ENCODE data around the gene CSGALNACT2. TPM values are rescaled to one million over a fixed set of nuclear protein-coding genes. Genes with fewer than 3 reads are reported as not detected.
"Not testable (repeated sequence)": the region's sequence is repeated elsewhere in the genome, so short reads cannot be mapped to it uniquely, and the experiment has no call there.

The CSGALNACT2 gene
- total RNA-seq, 1 experiment from 2014 or later: 6.7 TPM

- peaks cover 15% of the 10 kb centered on the region; the same call in 1 of the 2 replicates for H3K27me3 ChIP-seq (replicated peaks)
Observed at GRCh38 chr10:43134126-43134905, 3.9 kb upstream of the CSGALNACT2 start.

DNA sequence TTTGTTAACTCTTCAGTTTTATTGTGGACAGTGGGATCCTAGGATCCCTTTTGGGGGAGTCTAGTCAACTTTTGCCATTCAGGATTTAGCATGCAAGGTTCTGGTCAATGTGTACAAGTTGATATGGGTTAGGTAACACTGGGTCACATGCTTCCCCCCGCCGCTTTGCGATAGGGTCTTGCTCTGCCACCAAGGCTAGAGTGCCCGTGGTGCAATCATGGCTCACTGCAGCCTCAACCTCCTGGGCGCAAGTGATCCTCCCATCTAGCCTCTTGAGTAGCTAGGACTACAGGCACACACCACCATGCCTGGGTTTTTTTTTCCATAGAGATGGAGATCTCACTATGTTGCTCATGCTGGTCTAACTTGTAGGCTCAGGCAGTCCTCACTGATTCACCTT is 3.2 kb upstream of the CSGALNACT2 start:
- Histone ChIP-seq H3K27me3 (replicated peaks) (peaks cover 14% of the 10 kb centered on the region; the same call in 1 of the 2 replicates), H3K27ac (no peak overlapping the region), H3K4me1 (replicated peaks) (peaks cover 20% of the 10 kb centered on the region), H3K36me3 (peaks cover 10% of the 10 kb centered on the region), H3K4me3 (no peak overlapping the region), H3K9me3 (replicated peaks) (no peaks in the 10 kb centered on the region)
- DNase-seq (ENCODE audit: low read depth in 1 of 2, low spot score in 2 of 2): no peak

More at GRCh38 chr10:43134126-43134905, 3.9 kb upstream of the CSGALNACT2 start:
- H3K36me3 ChIP-seq: peaks cover 10% of the 10 kb centered on the region
- no peak overlapping the region for H3K4me3 ChIP-seq
- no peak for DNase-seq (ENCODE audit: low read depth in 1 of 2, low spot score in 2 of 2)
- H3K4me1 ChIP-seq (replicated peaks): peaks cover 19% of the 10 kb centered on the region
- no peaks in the 10 kb centered on the region for H3K9me3 ChIP-seq (replicated peaks)
- H3K27ac ChIP-seq: no peak overlapping the region

GRCh38 chr10:43135656-43136055 is 2.6 kb upstream of the CSGALNACT2 start:
- no peak overlapping the region for H3K27ac ChIP-seq
- DNase-seq (ENCODE audit: low read depth in 1 of 2, low spot score in 2 of 2): no peak
- H3K36me3 ChIP-seq: peaks cover 10% of the 10 kb centered on the region
- no peaks in the 10 kb centered on the region for H3K9me3 ChIP-seq (replicated peaks)
- H3K27me3 ChIP-seq (replicated peaks): peaks cover 8% of the 10 kb centered on the region; the same call in 1 of the 2 replicates
- H3K4me1 ChIP-seq (replicated peaks): peaks cover 24% of the 10 kb centered on the region
- no peak overlapping the region for H3K4me3 ChIP-seq

- no peak for DNase-seq (ENCODE audit: low read depth in 1 of 2, low spot score in 2 of 2)
- no peak overlapping the region for H3K27ac ChIP-seq
- peaks cover 28% of the 10 kb centered on the region for H3K4me1 ChIP-seq (replicated peaks)
- H3K36me3 ChIP-seq: peaks cover 10% of the 10 kb centered on the region
- H3K27me3 ChIP-seq (replicated peaks): peaks cover 6% of the 10 kb centered on the region; the same call in 1 of the 2 replicates
- no peaks in the 10 kb centered on the region for H3K9me3 ChIP-seq (replicated peaks)
- no peak overlapping the region for H3K4me3 ChIP-seq
Observed at GRCh38 chr10:43136432-43136831, 1.8 kb upstream of the CSGALNACT2 start.

DNA sequence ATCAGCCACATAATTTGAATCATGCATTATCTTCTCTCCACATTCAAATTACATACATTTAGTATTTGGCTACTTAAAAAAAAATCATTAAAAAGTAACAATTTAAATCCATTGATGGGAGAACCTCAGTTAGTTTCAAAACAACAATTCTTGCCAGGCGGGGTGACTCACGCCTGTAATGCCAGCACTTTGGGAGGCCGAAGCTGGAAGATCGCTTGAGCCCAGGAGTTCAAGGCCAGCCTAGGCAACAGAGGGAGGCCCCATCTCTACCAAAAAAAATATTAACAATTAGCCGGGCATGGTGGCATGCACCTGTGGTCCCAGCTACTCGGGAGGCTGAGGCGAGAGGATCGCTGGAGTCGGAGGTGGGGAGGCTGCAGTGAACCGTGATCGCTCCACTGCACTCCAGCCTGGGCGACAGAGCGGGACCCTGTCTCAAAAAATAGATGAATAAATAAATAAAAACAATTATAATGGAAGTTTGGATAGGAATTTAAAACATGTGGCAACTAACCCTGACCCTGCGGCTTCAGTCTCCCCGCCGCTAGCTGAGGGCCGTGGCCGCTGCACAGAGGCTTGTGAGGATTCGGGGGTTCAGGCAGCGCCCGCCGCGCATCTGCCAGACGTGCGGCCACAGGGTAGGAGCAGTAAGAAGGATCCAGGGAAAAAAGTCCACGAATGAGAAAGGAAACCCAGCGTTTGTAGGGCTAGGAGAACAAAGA is 1.1 kb upstream of the CSGALNACT2 start:
- DNase-seq (ENCODE audit: low read depth in 1 of 2, low spot score in 2 of 2): no peak
- H3K36me3 ChIP-seq: peaks cover 10% of the 10 kb centered on the region
- peak overlapping the region; percentile 85 for H3K4me3 ChIP-seq
- H3K4me1 ChIP-seq (replicated peaks): peaks cover 28% of the 10 kb centered on the region
- H3K9me3 ChIP-seq (replicated peaks): no peaks in the 10 kb centered on the region
- 0 out of 2 replicates have a peak, but pooled peaks cover 3% of the 10 kb centered on the region for H3K27me3 ChIP-seq (replicated peaks)
- H3K27ac ChIP-seq: peak overlapping the region; percentile 92

GRCh38 chr10:43137717-43138020 is 576 bp upstream of the CSGALNACT2 start:
- Histone ChIP-seq H3K27me3 (replicated peaks) (0 out of 2 replicates have a peak, but pooled peaks cover 3% of the 10 kb centered on the region), H3K36me3 (peaks cover 10% of the 10 kb centered on the region), H3K4me3 (peak overlapping the region; percentile 85), H3K4me1 (replicated peaks) (peaks cover 28% of the 10 kb centered on the region), H3K9me3 (replicated peaks) (no peaks in the 10 kb centered on the region), H3K27ac (peak overlapping the region; percentile 92)
- DNase-seq (ENCODE audit: low read depth in 1 of 2, low spot score in 2 of 2): peak; percentile 69 to 78

- H3K36me3 ChIP-seq: peaks cover 10% of the 10 kb centered on the region
- peak overlapping the region; percentile 85 for H3K4me3 ChIP-seq
- peak in 1 of 2 experiments; percentile 54 for DNase-seq (ENCODE audit: low read depth in 1 of 2, low spot score in 2 of 2)
Observed at GRCh38 chr10:43138757-43139241, 554 bp downstream of the CSGALNACT2 start.

GRCh38 chr10:43141421-43141820 is 3.2 kb downstream of the CSGALNACT2 start:
- peaks cover 28% of the 10 kb centered on the region for H3K4me1 ChIP-seq (replicated peaks)
- H3K27ac ChIP-seq: no peak overlapping the region
- no peak for DNase-seq (ENCODE audit: low read depth in 1 of 2, low spot score in 2 of 2)
- H3K4me3 ChIP-seq: no peak overlapping the region
- no peaks in the 10 kb centered on the region for H3K27me3 ChIP-seq (replicated peaks)
- H3K36me3 ChIP-seq: peaks cover 10% of the 10 kb centered on the region
- no peaks in the 10 kb centered on the region for H3K9me3 ChIP-seq (replicated peaks)

More at GRCh38 chr10:43138757-43139241, 554 bp downstream of the CSGALNACT2 start:
- Histone ChIP-seq H3K27ac (peak overlapping the region; percentile 92), H3K4me1 (replicated peaks) (peaks cover 28% of the 10 kb centered on the region), H3K27me3 (replicated peaks) (no peaks in the 10 kb centered on the region), H3K9me3 (replicated peaks) (no peaks in the 10 kb centered on the region)

DNA sequence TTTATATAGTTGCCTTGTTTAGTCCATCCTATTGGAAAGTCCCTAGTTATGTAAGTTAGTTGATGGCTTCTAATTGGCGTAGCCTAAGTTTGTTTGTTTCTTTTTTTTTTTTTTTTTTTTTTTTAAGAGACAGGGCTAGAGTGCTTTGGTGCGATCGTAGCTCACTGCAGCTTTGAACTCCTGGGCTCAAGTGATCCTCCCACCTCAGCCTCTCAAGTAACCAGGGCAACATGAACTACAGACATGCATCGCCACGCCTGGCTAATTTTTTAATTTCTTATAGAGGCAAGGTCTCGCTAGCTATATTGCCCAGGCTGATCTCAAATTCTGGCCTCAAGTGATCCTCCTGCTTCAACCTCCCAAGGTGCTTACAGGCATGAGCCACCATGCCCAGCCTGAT is 7.1 kb downstream of the CSGALNACT2 start:
- Histone ChIP-seq H3K27me3 (replicated peaks) (no peaks in the 10 kb centered on the region), H3K4me1 (replicated peaks) (peaks cover 6% of the 10 kb centered on the region), H3K9me3 (replicated peaks) (no peaks in the 10 kb centered on the region), H3K36me3 (no peaks in the 10 kb centered on the region), H3K4me3 (no peak overlapping the region), H3K27ac (no peak overlapping the region)
- no peak for DNase-seq (ENCODE audit: low read depth in 1 of 2, low spot score in 2 of 2)

GRCh38 chr10:43145936-43146335 is 7.7 kb downstream of the CSGALNACT2 start:
- not testable (repeated sequence) for H3K27ac ChIP-seq

DNA sequence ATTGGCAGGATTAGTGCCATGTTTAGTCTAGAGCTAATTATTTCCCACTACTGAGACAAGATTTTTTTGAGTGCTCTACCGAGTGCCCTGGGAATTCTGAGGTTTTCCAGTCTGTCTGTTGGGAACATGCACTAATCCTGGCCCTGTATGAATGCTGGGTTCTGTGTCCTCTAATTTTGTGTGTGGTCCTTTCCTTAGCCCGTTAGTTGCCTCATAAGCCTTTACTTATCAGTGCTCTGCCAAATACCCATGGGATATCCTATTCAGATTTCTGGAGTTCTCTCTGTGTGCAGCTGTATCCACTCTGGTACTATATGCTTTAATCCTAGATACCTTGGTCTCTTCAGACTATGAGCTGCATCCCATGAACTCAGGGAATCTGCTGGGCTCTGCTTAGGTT is 13.1 kb downstream of the CSGALNACT2 start:
- Histone ChIP-seq H3K27me3 (replicated peaks) (no peaks in the 10 kb centered on the region), H3K9me3 (replicated peaks) (no peaks in the 10 kb centered on the region), H3K36me3 (no peaks in the 10 kb centered on the region), H3K4me3 (no peak overlapping the region), H3K27ac (no peak overlapping the region), H3K4me1 (replicated peaks) (no peaks in the 10 kb centered on the region)
- DNase-seq (ENCODE audit: low read depth in 1 of 2, low spot score in 2 of 2): no peak

More at GRCh38 chr10:43145936-43146335, 7.7 kb downstream of the CSGALNACT2 start:
- H3K36me3 ChIP-seq; H3K27me3 ChIP-seq (replicated peaks); H3K9me3 ChIP-seq (replicated peaks); H3K4me3 ChIP-seq; H3K4me1 ChIP-seq (replicated peaks); DNase-seq (ENCODE audit: low read depth in 1 of 2, low spot score in 2 of 2): not testable (repeated sequence)

DNA sequence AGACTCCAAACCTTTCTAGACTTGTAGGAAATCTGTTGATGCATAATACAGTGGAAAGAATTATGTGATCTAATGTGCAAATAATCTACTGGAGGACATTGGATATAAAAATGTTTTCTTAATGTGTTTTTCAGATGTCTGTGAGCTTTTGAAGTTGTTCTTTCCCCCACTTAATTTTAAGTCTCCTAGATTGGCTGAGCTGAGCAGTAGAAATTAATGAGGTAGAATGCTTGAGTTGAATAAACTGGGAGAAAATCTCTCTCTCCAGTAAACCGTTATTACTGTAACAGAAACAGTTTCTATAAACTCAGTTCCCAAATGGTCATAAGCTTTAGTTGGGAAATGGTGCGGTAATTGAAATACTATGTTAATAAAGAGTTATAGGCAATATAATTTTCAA is 15.7 kb downstream of the CSGALNACT2 start:
- DNase-seq (ENCODE audit: low read depth in 1 of 2, low spot score in 2 of 2): no peak
- Histone ChIP-seq H3K36me3 (no peaks in the 10 kb centered on the region), H3K4me1 (replicated peaks) (no peaks in the 10 kb centered on the region), H3K4me3 (no peak overlapping the region), H3K27ac (no peak overlapping the region), H3K27me3 (replicated peaks) (no peaks in the 10 kb centered on the region), H3K9me3 (replicated peaks) (no peaks in the 10 kb centered on the region)

- Histone ChIP-seq H3K4me3 (no peak overlapping the region), H3K27ac (no peak overlapping the region), H3K27me3 (replicated peaks) (no peaks in the 10 kb centered on the region), H3K36me3 (no peaks in the 10 kb centered on the region), H3K4me1 (replicated peaks) (no peaks in the 10 kb centered on the region), H3K9me3 (replicated peaks) (no peaks in the 10 kb centered on the region)
- no peak for DNase-seq (ENCODE audit: low read depth in 1 of 2, low spot score in 2 of 2)
Observed at GRCh38 chr10:43155221-43155620, 17.0 kb downstream of the CSGALNACT2 start.

GRCh38 chr10:43155741-43156140 is 17.5 kb downstream of the CSGALNACT2 start:
- Histone ChIP-seq H3K27me3 (replicated peaks) (no peaks in the 10 kb centered on the region), H3K9me3 (replicated peaks) (no peaks in the 10 kb centered on the region), H3K4me1 (replicated peaks) (no peaks in the 10 kb centered on the region), H3K27ac (no peak overlapping the region), H3K36me3 (no peaks in the 10 kb centered on the region), H3K4me3 (no peak overlapping the region)
- no peak for DNase-seq (ENCODE audit: low read depth in 1 of 2, low spot score in 2 of 2)
